GM12878 (cell line): Measurements from ENCODE around the gene TKFC.

Experiments
- POLR2AphosphoS5 ChIP-seq: IDR thresholded peaks from 2 replicates; pipeline ENCODE4 v1.6.1; 2011; ENCODE audit warnings: mild to moderate bottlenecking, low read length, inconsistent platforms
- TF ChIP-seq, protein P1 (sequence below), 3 experiments: IDR thresholded peaks in 2 of 3; conservative IDR thresholded peaks in 1 of 3; 2 replicates each; pipeline ENCODE4 v1.5.1; 2011; ENCODE audit warnings: low read depth in 3 of 3, low read length in 3 of 3, mild to moderate bottlenecking in 3 of 3, control low read depth in 2 of 3, moderate library complexity in 2 of 3, inconsistent platforms in 1 of 3, mixed read lengths in 1 of 3; ENCODE audit not compliant: control insufficient read depth in 2 of 3, insufficient read depth in 1 of 3; ENCODE audit errors: extremely low read depth in 1 of 3

DNA sequence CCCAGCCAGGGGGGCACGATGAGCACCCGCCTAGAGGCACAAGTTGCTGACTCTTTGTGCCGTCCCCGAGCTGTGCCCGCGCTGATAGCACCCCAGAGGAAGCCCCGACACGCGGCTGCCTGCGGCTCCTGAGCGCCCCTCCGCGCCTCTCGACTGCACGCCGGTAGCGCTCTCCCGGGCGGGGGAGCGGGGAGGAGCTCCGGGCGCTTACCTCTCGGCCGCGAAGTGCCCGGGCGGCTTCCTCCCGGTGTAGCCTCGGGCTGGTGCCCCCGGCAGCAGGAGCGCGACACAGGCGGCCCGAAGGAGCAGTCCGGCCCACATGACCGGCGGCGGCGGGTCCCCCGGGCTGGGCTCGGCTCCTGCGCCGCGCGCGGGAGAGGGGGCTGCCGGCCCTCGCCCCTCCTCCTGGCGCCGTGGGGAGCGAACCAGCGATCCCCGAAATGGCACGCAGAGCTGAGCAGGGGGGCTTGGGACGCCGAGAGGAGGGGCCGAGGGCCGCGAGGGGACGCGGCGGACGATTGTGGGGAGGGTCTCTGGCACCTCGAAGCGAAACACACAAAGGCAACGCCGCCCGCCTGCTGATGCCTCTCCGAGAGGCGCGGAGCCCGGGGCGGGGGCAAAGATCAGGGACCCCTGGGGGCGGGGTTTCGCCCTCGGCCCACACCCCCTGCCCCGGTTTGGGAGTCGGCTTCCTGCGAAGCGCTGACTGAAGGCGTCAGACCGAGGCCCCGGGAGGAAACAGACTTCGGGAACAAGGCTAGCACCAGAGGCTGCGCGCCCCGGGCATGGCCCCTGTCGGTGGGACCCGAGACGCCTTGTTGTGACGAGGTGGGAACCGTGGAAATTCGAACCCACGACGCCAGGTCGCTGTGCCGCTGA is 38.1 kb upstream of the TKFC start, which contains the start of gene VWCE:
- TF ChIP-seq, protein P1, sequence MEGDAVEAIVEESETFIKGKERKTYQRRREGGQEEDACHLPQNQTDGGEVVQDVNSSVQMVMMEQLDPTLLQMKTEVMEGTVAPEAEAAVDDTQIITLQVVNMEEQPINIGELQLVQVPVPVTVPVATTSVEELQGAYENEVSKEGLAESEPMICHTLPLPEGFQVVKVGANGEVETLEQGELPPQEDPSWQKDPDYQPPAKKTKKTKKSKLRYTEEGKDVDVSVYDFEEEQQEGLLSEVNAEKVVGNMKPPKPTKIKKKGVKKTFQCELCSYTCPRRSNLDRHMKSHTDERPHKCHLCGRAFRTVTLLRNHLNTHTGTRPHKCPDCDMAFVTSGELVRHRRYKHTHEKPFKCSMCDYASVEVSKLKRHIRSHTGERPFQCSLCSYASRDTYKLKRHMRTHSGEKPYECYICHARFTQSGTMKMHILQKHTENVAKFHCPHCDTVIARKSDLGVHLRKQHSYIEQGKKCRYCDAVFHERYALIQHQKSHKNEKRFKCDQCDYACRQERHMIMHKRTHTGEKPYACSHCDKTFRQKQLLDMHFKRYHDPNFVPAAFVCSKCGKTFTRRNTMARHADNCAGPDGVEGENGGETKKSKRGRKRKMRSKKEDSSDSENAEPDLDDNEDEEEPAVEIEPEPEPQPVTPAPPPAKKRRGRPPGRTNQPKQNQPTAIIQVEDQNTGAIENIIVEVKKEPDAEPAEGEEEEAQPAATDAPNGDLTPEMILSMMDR (IDR thresholded peaks at IDR 0.05 in 2 of 3, conservative IDR thresholded peaks at IDR 0.05 in 1 of 3; ENCODE audit: control insufficient read depth in 2 of 3, extremely low read depth in 1 of 3, insufficient read depth in 1 of 3, low read depth in 3 of 3, low read length in 3 of 3), result peak; percentile 44 to 57 (median 45); a peak in 5 of 6 replicates
- TF ChIP-seq POLR2AphosphoS5, result peak; percentile 5; the same call in 1 of the 2 replicates
